ENCODE data around the gene SIGLEC6.

Gene SIGLEC6

DNA sequence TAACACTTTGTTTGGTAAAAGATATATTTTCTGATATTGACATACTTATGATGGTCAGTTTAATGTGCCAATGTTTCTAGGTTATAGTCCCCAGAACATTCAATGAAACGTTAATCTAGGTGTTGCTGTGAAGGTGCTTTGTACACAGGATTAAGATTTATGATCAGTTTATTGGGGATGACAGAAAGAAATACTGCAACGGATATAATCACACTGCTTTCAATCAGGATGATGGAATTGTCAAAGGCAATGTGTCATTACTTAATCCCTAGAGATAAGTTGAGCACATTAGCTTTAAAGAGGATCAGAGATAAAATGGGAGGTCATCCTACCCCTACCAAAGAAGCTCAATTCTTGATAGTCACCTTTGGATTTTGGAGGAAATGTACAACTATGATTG, 17.5 kb downstream of the SIGLEC6 start:
- no peaks in the 10 kb centered on the region for H3K27me3 ChIP-seq (ENCODE audit: control insufficient read depth in 1 of 2, insufficient read depth in 2 of 2, low read length in 2 of 2)
- H3K9ac ChIP-seq (ENCODE audit: low read depth in 1 of 2, low read length in 2 of 2), result no peak overlapping the region
- H3K27ac ChIP-seq (ENCODE audit: low read depth, low read length), result no peak overlapping the region
- H3K9me3 ChIP-seq (ENCODE audit: control insufficient read depth in 1 of 2, low read length in 2 of 2), result no peaks in the 10 kb centered on the region
- H3K4me3 ChIP-seq (ENCODE audit: low read depth in 1 of 2, low read length in 2 of 2), result no peak overlapping the region
- no peaks in the 10 kb centered on the region for H3K4me1 ChIP-seq (ENCODE audit: control insufficient read depth in 1 of 2, insufficient read depth in 2 of 2, low read length in 2 of 2)
- H3K36me3 ChIP-seq (ENCODE audit: control insufficient read depth in 1 of 2, insufficient read depth in 2 of 2, low read length in 2 of 2), result no peaks in the 10 kb centered on the region

DNA sequence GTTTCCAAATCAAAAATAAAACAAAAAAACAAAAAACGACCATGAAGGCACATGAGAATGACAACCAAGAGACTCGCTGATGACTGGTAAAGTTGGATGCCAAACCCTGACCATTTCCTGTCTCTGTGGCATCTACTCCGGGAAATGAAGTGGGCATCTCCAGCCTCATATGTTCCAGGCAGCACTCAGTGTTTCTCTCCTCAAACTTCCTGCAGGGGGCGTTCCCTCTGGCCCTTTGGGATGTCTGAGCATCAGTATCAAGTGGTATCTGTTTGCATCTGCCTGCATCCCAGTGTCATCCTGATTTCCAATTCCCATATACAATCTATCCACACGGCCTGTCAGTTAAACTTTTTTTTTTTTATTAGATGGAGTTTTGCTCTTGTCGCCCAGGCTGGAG, 20.1 kb downstream of the SIGLEC6 start:
- Histone ChIP-seq H3K36me3 (ENCODE audit: control insufficient read depth in 1 of 2, insufficient read depth in 2 of 2, low read length in 2 of 2) (no peaks in the 10 kb centered on the region), H3K27ac (ENCODE audit: low read depth, low read length) (no peak overlapping the region), H3K4me3 (ENCODE audit: low read depth in 1 of 2, low read length in 2 of 2) (no peak overlapping the region), H3K9ac (ENCODE audit: low read depth in 1 of 2, low read length in 2 of 2) (no peak overlapping the region), H3K9me3 (ENCODE audit: control insufficient read depth in 1 of 2, low read length in 2 of 2) (no peaks in the 10 kb centered on the region), H3K27me3 (ENCODE audit: control insufficient read depth in 1 of 2, insufficient read depth in 2 of 2, low read length in 2 of 2) (no peaks in the 10 kb centered on the region), H3K4me1 (ENCODE audit: control insufficient read depth in 1 of 2, insufficient read depth in 2 of 2, low read length in 2 of 2) (peaks cover 13% of the 10 kb centered on the region in 2 donors)

DNA sequence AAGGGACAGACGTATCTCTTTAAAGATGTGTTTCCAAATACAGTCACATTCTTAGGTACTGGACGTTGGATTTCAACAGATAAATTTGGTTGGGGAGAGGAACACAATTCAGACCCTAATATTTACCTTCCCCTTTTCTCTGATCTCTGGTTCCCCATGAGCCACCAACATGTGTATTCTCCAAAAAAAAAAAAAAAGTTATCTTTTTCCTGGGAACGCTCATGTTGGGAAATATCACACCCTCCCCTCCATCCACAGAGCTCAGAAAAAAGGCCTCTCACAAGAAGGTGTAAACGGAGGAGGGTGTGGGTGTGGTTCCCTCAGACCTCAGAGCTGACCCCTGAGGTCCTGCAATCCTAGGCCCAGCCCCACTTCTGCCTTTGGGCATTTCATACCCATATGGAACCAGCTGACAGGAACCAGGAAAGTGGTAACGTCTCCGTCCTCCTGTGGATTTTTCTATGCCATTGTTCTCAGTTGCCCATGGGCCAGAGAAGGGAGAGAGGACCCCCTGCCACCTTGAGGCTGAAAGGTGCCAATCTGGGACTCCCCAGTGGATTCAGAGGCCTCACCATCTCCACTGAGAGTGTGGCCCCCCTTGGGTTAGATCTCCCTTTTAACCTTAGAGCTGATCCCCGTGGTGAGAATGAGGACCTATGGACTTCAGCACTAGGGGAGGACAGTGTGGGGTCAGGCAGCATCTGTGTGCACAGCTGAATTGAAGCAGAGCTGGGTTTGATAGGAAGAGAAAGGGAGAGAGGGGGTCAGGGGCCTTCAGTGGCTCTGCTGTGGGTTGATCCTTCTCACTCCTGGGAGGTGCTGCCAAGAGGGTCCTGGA, 21.4 kb downstream of the SIGLEC6 start:
- Histone ChIP-seq H3K9me3 (ENCODE audit: control insufficient read depth in 1 of 2, low read length in 2 of 2) (no peaks in the 10 kb centered on the region), H3K27ac (ENCODE audit: low read depth, low read length) (no peak overlapping the region), H3K4me3 (ENCODE audit: low read depth in 1 of 2, low read length in 2 of 2) (no peak overlapping the region), H3K27me3 (ENCODE audit: control insufficient read depth in 1 of 2, insufficient read depth in 2 of 2, low read length in 2 of 2) (no peaks in the 10 kb centered on the region), H3K4me1 (ENCODE audit: control insufficient read depth in 1 of 2, insufficient read depth in 2 of 2, low read length in 2 of 2) (peaks cover 16 to 19% of the 10 kb centered on the region in 2 donors), H3K9ac (ENCODE audit: low read depth in 1 of 2, low read length in 2 of 2) (no peak overlapping the region), H3K36me3 (ENCODE audit: control insufficient read depth in 1 of 2, insufficient read depth in 2 of 2, low read length in 2 of 2) (no peaks in the 10 kb centered on the region)

DNA sequence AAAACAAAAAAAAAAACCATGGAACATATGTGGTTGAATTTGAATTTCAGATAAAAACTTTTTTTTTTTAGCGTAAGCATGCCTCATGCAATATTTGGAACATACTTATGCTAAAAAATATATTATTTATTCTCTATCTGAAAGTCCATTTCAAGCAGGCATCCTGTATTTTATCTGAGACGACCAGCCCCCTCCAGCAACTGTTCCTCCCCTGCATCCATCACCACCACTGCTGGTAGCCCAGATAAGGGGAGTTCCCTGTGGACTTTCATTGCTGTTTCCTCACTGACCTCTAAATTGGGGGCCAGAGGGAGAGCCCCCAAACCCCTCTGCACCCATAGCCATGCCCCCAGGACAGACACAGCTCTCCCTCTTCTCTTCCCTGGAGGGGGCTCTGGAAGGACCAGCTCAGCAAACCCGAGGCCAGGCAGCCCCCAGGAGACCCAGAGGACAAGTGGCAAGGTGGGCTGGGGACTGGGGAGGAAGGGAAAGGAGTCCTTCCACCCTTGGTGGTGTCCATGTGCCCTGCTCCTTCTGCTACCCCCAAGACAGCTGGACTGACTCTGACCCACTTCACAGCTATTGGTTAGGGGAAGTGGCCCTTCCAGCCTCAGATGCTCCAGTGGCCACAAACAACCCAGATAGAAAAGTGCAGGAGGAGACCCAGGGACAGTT, 23.3 kb downstream of the SIGLEC6 start:
- Histone ChIP-seq H3K27ac (ENCODE audit: low read depth, low read length) (no peak overlapping the region), H3K9ac (ENCODE audit: low read depth in 1 of 2, low read length in 2 of 2) (no peak overlapping the region), H3K27me3 (ENCODE audit: control insufficient read depth in 1 of 2, insufficient read depth in 2 of 2, low read length in 2 of 2) (no peaks in the 10 kb centered on the region), H3K4me3 (ENCODE audit: low read depth in 1 of 2, low read length in 2 of 2) (no peak overlapping the region), H3K4me1 (ENCODE audit: control insufficient read depth in 1 of 2, insufficient read depth in 2 of 2, low read length in 2 of 2) (peaks cover 16 to 19% of the 10 kb centered on the region in 2 donors), H3K36me3 (ENCODE audit: control insufficient read depth in 1 of 2, insufficient read depth in 2 of 2, low read length in 2 of 2) (no peaks in the 10 kb centered on the region), H3K9me3 (ENCODE audit: control insufficient read depth in 1 of 2, low read length in 2 of 2) (no peaks in the 10 kb centered on the region)

DNA sequence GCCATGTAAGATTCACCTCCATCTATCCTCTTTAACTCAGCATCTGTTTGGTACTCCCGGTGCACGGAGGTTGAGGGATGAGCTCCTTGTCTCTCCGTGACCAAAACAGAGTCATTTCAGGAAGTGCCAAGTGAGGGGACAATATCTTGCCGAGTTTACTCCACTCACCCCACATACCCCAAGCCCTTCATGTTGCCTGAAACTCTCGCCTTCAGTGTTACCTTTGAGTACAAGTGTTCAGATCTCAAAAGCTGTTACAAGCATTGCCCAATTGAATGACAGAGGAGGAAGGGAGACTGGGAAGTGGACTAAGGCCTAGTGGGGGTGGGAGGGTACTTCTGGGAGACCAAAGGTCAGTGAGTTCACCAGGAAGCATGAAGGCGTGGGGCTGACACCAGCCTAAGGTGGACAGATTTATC, 23.8 kb downstream of the SIGLEC6 start:
- Histone ChIP-seq H3K9ac (ENCODE audit: low read depth in 1 of 2, low read length in 2 of 2) (no peak overlapping the region), H3K27ac (ENCODE audit: low read depth, low read length) (peak overlapping the region; percentile 30), H3K36me3 (ENCODE audit: control insufficient read depth in 1 of 2, insufficient read depth in 2 of 2, low read length in 2 of 2) (no peaks in the 10 kb centered on the region), H3K4me3 (ENCODE audit: low read depth in 1 of 2, low read length in 2 of 2) (no peak overlapping the region), H3K4me1 (ENCODE audit: control insufficient read depth in 1 of 2, insufficient read depth in 2 of 2, low read length in 2 of 2) (peaks cover 16 to 19% of the 10 kb centered on the region in 2 donors), H3K27me3 (ENCODE audit: control insufficient read depth in 1 of 2, insufficient read depth in 2 of 2, low read length in 2 of 2) (no peaks in the 10 kb centered on the region), H3K9me3 (ENCODE audit: control insufficient read depth in 1 of 2, low read length in 2 of 2) (no peaks in the 10 kb centered on the region)

DNA sequence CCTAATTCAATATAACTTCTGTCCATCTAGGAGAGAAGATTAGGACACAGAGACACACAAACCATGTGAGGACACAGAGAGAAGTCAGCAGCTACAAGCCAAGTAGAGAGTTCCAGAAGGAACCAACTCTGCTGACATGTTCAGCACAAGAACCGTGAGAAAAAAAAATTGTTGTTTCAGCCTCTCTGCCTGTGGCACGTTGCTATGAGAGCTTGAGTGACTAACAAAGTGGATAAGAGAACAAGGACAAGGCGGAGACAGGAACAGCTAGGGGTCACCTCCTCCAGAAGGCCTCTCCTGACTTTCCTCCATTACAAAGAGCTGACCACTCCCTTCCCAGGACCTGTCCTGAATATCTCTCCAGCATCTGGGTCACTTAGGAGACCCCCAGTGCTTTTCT, 24.3 kb downstream of the SIGLEC6 start:
- Histone ChIP-seq H3K4me1 (ENCODE audit: control insufficient read depth in 1 of 2, insufficient read depth in 2 of 2, low read length in 2 of 2) (peaks cover 16 to 19% of the 10 kb centered on the region in 2 donors), H3K27ac (ENCODE audit: low read depth, low read length) (no peak overlapping the region), H3K36me3 (ENCODE audit: control insufficient read depth in 1 of 2, insufficient read depth in 2 of 2, low read length in 2 of 2) (no peaks in the 10 kb centered on the region), H3K9me3 (ENCODE audit: control insufficient read depth in 1 of 2, low read length in 2 of 2) (no peaks in the 10 kb centered on the region), H3K4me3 (ENCODE audit: low read depth in 1 of 2, low read length in 2 of 2) (no peak overlapping the region), H3K9ac (ENCODE audit: low read depth in 1 of 2, low read length in 2 of 2) (no peak overlapping the region), H3K27me3 (ENCODE audit: control insufficient read depth in 1 of 2, insufficient read depth in 2 of 2, low read length in 2 of 2) (no peaks in the 10 kb centered on the region)

DNA sequence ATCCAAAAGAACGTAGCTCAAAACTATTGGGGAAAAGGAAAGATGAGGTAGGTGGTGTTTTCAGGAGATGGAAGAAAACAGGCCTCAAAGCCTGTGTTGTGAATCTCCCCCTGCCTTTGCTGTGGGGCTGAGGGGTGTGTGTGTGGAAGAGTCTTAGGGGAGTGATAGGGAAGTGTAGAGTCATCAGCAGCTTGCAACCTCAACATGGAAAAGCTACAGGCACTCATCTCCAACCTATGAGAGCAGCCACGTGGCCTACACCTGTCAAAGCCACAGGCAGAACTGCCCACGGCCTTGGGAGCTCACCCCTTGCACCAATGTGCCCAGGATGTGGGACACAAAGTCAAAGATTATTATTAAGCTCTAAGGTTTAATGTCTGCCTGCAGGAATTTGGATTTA, 25.6 kb downstream of the SIGLEC6 start:
- no peak overlapping the region for H3K9ac ChIP-seq (ENCODE audit: low read depth in 1 of 2, low read length in 2 of 2)
- H3K4me1 ChIP-seq (ENCODE audit: control insufficient read depth in 1 of 2, insufficient read depth in 2 of 2, low read length in 2 of 2), result peaks cover 16 to 19% of the 10 kb centered on the region in 2 donors
- H3K27ac ChIP-seq (ENCODE audit: low read depth, low read length), result no peak overlapping the region
- H3K36me3 ChIP-seq (ENCODE audit: control insufficient read depth in 1 of 2, insufficient read depth in 2 of 2, low read length in 2 of 2), result no peaks in the 10 kb centered on the region
- no peaks in the 10 kb centered on the region for H3K9me3 ChIP-seq (ENCODE audit: control insufficient read depth in 1 of 2, low read length in 2 of 2)
- H3K4me3 ChIP-seq (ENCODE audit: low read depth in 1 of 2, low read length in 2 of 2), result no peak overlapping the region
- no peaks in the 10 kb centered on the region for H3K27me3 ChIP-seq (ENCODE audit: control insufficient read depth in 1 of 2, insufficient read depth in 2 of 2, low read length in 2 of 2)

DNA sequence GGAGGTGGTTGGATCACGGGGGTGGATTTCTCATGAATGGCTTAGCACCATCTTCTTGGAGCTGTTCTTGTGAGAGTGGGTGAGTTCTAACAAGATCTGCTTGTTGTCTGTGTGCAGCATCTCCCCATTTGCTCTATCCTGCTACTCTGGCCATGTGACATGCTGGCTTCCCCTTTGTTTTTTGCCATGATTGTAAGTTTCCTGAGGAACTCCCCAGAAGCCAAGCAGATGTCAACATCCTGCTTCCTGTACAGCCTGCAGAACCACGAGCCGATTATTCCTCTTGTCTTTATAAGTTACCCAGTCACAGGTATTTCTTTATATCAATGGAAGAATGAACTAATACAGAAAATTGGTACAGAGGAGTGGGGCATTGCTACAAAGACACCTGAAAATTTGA, 27.6 kb downstream of the SIGLEC6 start:
- H3K27me3 ChIP-seq (ENCODE audit: control insufficient read depth in 1 of 2, insufficient read depth in 2 of 2, low read length in 2 of 2), result no peaks in the 10 kb centered on the region
- no peaks in the 10 kb centered on the region for H3K9me3 ChIP-seq (ENCODE audit: control insufficient read depth in 1 of 2, low read length in 2 of 2)
- no peak overlapping the region for H3K27ac ChIP-seq (ENCODE audit: low read depth, low read length)
- no peaks in the 10 kb centered on the region for H3K36me3 ChIP-seq (ENCODE audit: control insufficient read depth in 1 of 2, insufficient read depth in 2 of 2, low read length in 2 of 2)
- H3K9ac ChIP-seq (ENCODE audit: low read depth in 1 of 2, low read length in 2 of 2), result no peak overlapping the region
- H3K4me1 ChIP-seq (ENCODE audit: control insufficient read depth in 1 of 2, insufficient read depth in 2 of 2, low read length in 2 of 2), result peaks cover 16 to 19% of the 10 kb centered on the region in 2 donors
- no peak overlapping the region for H3K4me3 ChIP-seq (ENCODE audit: low read depth in 1 of 2, low read length in 2 of 2)

DNA sequence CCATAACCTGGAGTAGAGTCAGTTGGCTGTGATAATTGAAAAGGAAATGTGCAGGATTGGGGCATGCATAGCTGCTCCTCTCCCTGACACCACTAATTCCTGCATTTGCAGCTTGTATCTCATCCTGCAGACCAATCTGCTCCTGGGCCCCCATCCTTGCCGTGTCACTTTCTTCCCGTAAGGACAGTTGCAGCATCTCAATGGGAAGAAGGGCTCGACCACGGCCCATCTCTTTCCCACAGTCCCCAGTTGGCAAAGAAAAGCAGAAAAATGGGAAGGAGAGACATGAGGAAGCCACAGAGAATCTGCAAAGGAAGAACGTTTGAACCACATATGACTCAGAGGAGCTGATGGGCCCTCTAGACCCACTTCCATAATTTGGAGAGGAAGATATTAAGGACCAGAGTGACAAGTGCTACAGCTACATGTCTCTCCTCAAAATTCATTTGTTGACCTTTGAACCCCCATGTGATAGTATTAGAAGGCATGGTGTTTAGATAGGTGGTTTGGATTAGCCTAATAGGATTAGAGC, 28.1 kb downstream of the SIGLEC6 start:
- Histone ChIP-seq H3K36me3 (ENCODE audit: control insufficient read depth in 1 of 2, insufficient read depth in 2 of 2, low read length in 2 of 2) (no peaks in the 10 kb centered on the region), H3K27me3 (ENCODE audit: control insufficient read depth in 1 of 2, insufficient read depth in 2 of 2, low read length in 2 of 2) (no peaks in the 10 kb centered on the region), H3K4me3 (ENCODE audit: low read depth in 1 of 2, low read length in 2 of 2) (no peak overlapping the region), H3K4me1 (ENCODE audit: control insufficient read depth in 1 of 2, insufficient read depth in 2 of 2, low read length in 2 of 2) (peaks cover 14 to 18% of the 10 kb centered on the region in 2 donors), H3K27ac (ENCODE audit: low read depth, low read length) (no peak overlapping the region), H3K9me3 (ENCODE audit: control insufficient read depth in 1 of 2, low read length in 2 of 2) (no peaks in the 10 kb centered on the region), H3K9ac (ENCODE audit: low read depth in 1 of 2, low read length in 2 of 2) (no peak overlapping the region)

DNA sequence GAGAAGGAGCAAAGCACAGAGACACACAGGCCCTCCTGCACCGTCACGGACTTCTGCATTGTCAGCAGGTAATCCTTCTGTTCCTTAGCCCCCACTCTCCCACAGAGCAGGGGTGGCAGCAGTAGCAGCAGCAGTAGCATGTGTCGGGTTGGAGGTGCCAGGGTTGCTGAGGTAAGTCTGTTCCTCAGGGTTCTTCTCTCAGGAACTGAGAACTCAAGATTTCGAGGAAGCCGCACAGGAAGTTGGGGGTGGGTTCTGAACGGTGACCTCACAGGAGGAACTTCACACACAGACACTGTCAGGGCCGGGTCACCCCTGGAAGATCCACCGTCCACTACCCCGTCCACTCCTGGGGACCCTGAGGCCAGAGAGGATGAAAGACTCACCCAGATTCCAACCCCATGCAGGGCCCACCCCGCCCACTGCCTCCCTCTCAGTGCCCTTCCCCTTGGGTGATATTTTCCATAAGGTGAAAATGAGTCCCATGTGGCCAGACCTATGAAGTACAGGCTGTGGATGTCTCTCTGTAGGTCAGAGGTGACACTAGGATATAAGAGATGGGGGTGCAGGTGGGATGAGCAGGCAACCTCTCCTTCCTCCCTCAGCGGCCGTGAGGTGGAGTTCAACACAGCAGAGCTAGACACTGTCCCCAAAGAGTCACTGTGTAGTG, 29.7 kb downstream of the SIGLEC6 start, which contains the start of gene SIGLEC12:
TSS of gene SIGLEC12 (minus strand) at position 207 of the 670 bp plus-strand sequence. CDS start at position 140, 67 bp downstream.
- Histone ChIP-seq H3K36me3 (ENCODE audit: control insufficient read depth in 1 of 2, insufficient read depth in 2 of 2, low read length in 2 of 2) (no peaks in the 10 kb centered on the region), H3K4me1 (ENCODE audit: control insufficient read depth in 1 of 2, insufficient read depth in 2 of 2, low read length in 2 of 2) (peaks cover 3 to 6% of the 10 kb centered on the region in 2 donors), H3K27me3 (ENCODE audit: control insufficient read depth in 1 of 2, insufficient read depth in 2 of 2, low read length in 2 of 2) (no peaks in the 10 kb centered on the region), H3K9ac (ENCODE audit: low read depth in 1 of 2, low read length in 2 of 2) (no peak within 1 kb of the TSS), H3K9me3 (ENCODE audit: control insufficient read depth in 1 of 2, low read length in 2 of 2) (no peaks in the 10 kb centered on the region), H3K4me3 (ENCODE audit: low read depth in 1 of 2, low read length in 2 of 2) (no peak within 1 kb of the TSS), H3K27ac (ENCODE audit: low read depth, low read length) (no peak within 1 kb of the TSS)

Data from duodenal mucosa (tissue), 2 donors.